SIG-M5 treated with dmso at 0.1 percent for 504 hours (cell line): ENCODE measurements around the gene TMEM129.

Experiments
- DNase-seq: peaks from one replicate; lab custom pipeline; 2025; ENCODE audit not compliant: unreplicated experiment; lab: John Stamatoyannopoulos, UW

TMEM129 gene

GRCh38 chr4:1758306-1759121 is 37.4 kb upstream of the TMEM129 start:
- no peak for DNase-seq

GRCh38 chr4:1757836-1758235 is 36.7 kb upstream of the TMEM129 start:
- no peak for DNase-seq

- DNase-seq, result no peak
Measured at GRCh38 chr4:1756893-1757779, 36.0 kb upstream of the TMEM129 start.

GRCh38 chr4:1756079-1756478 is 35.0 kb upstream of the TMEM129 start:
- no peak for DNase-seq

DNA sequence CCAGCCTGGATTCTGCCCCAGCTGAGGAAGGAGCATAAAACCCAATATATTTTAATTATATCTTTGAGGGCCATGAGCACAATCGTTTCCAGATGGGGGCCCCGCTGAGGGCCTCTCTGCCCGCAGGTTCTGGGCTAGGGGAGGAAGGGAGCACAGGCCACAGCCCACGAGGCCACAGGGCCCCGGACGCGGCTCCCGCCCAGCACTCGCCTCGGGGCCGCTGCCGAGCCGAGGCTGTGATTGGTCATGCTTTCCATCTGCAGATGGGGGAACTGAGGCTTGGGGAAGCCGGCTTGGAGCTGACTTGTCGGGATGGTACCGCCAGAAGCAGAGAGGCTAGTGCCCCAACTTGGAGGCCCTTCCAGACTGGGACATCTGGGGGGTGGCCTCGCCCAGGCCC is 34.2 kb upstream of the TMEM129 start:
- no peak for DNase-seq

DNA sequence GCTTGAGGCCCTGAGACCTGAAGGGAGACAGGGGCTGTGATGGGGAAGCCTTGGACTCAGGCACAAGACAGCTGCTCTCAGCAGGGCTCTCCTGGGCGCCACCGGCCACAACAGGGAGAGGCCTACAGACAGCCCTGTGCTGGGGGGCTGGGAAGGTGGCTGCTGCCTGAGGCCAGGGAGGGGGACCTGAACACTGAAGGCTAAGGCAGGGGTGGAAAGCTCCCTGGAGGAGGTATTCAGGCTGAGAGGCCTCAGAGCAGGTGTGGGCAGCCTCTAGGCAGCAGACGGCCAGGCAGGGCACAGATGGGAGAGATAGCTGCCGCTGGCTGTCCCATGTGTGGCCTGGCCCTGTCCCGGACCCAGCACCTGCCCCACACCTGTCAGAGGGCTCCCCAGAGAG is 33.2 kb upstream of the TMEM129 start:
- DNase-seq, result no peak

GRCh38 chr4:1753697-1754311 is 32.7 kb upstream of the TMEM129 start:
- no peak for DNase-seq

GRCh38 chr4:1753294-1753696 is 32.2 kb upstream of the TMEM129 start:
- DNase-seq, result no peak

DNA sequence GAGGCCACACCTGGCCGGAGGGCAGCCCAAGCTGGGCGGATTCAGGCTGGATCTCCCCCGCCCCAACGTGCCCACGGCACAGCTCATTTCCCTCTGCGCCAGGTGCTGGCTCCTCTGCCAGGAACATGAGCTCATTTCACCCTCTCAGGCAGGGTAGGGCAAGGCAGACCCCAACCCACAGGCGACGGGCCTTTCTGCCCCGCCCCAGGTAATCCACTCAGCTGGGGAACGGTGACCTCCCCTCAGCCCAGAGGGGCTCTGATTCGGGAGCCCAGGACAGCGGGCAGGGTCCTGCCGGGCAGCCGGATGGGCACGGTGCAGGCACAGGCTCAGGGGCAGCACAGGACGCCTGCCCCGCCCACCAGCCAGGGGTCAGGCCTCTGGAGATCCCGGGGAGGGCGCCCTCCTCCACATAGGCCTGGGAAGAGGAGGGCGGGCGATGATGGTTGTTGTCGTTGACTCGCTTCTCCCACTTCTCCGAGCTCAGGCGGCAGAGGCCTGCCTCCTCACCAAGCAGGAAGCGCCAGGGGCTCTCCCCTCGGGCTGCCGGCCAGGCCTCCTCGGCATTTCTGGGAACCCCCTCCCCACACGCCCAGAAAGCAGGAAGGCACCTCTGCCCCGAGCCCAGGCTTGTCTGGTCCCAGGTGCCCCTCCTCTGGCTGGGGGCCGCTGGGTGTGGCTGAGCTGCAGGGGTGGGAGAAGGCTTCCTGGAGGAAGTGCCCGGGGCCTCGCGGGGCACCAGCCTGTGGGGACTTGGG is 31.3 kb upstream of the TMEM129 start:
- DNase-seq, result no peak

- no peak for DNase-seq
Measured at GRCh38 chr4:1751919-1752283, 30.8 kb upstream of the TMEM129 start.

DNA sequence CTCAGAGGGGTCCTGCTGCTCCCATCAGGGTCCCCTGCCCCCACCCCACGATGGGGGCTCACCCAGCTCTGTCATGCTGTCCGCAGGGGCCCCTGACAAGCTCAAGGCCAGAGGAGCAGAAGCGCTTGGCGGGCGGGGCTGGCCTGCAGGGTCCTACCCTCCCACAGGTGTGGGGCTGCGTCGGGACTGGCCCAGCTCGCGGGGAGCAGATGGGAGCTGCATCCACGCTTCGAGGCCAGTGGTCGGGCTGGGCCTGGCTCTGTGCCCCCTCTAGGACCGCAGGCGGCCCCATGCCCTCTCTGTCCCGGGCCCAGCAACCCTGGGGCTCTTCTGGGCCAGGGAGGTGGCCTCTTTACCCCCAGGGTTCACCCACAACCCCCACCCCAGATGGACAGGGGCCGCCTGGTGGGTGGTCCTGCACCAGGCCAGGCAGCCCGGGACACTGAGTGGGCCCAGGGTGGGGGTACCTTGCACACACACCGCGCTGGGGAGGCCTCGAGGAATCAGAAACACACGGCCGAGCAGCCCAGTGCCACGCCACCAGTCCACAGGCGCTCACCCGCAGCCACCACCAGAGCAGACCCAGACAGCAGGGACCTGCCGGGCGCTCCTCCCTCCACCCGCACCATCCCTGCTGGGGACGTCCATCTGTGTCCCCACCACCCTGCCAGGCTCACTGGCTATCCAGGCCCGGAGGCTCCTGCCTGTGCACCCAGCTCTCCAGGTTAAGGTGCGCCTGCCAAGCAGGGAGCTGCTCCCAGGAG is 30.2 kb upstream of the TMEM129 start:
- DNase-seq, result no peak

DNA sequence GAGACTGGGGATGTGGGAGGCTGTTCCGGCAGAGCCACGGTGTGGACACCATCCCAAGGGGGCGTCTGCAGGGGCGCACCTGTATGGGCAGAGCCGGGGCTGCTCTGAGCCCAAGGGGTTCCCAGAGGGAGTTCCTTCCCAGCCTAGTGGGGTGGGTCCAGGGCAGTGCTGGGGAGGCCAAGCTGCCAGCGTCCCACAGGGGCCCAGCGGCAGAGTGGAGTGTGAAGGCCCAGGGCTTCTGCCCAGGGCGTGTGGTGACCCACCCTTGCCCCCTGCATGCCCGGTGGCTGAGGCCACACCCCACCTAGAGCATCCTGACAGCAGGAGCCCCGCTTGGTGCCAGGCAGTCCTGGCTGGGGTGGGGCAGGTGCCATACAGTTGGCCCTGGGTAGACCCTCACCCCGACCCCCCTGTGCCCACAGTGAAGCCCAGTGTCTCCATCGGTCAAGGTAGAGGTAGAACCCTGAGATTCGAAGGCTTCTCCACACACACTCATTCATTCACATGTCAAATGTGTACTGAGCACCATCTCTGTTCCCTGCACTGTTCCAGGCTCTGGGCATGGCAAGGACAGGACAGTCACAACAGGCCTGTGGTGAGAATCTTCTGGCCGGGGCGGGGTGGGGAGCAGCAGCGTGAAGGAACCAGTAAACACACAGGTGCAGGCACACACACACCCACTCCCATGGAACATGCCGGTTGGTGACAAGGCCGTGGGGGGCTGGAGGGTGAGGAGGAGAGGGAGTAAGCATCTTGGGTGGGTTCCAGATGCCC is 29.4 kb upstream of the TMEM129 start:
- DNase-seq, result no peak

DNA sequence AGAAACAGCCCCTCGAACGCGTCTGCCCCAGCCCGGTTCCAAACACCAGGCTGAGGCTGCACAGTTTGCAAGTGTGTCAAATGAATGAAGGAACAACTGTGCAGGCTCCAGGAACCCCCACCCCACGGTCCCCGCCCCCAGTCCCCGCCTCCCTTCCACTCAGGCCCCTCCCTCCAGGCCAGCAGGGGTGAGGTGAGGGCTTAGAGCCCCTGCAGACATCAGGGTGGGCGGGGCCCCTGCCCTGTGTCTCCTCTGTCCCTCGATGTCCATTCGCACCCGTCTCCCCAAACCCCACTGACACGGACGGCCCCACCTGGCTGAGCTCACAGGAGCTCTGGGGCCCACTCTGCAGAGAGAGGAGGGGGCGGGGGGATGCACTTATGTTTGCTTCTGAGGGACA is 28.7 kb upstream of the TMEM129 start:
- no peak for DNase-seq

DNA sequence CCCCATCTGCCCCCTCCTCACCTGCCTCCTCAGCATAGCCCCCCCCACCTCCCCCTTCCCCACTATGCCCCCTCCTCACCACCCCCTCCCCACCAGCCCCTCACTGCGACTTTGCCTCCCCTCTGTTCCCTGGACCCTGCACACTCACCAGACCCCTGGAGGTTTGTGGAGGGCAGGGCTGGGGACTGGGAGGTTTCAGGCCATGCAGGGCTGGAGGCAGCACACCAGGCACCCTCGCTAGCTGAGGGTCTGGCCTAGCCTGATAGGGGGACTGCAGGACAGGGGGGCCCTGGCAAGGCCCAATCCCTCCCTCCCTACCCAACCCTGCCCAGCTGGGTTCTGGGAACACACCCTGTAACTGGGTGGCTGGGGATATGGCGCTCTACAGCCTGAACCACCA is 28.2 kb upstream of the TMEM129 start:
- no peak for DNase-seq

DNA sequence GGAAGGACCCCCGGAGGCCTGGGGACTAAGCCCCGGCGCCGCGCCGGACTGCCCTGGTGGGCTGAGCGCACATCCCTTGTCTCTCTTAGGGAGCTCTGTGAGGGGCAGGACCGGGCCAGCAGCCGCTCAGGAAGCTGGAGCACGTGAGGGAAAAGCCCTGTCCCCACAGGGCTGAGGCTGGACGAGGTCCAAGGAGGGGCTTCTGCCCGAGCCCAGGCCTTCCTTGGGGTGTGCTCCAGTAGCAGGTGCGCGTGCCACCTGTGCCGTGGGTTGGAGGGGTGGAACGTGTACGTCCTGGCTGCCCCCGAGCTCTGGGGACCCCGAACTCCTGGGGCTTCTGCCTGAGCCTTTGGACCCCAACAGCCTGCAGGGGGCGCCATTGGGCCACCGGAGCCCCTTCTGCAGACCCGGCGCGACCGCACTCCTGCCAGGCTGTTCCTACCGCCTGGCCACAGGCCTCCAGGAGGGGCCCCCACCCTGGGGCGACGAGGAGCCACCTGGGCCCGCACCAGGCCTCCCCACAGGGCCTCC is 27.4 kb upstream of the TMEM129 start:
- peak; percentile 64 for DNase-seq

GRCh38 chr4:1747603-1747967 is 26.5 kb upstream of the TMEM129 start:
- no peak for DNase-seq

GRCh38 chr4:1746919-1747602 is 25.9 kb upstream of the TMEM129 start:
- DNase-seq, result no peak

DNA sequence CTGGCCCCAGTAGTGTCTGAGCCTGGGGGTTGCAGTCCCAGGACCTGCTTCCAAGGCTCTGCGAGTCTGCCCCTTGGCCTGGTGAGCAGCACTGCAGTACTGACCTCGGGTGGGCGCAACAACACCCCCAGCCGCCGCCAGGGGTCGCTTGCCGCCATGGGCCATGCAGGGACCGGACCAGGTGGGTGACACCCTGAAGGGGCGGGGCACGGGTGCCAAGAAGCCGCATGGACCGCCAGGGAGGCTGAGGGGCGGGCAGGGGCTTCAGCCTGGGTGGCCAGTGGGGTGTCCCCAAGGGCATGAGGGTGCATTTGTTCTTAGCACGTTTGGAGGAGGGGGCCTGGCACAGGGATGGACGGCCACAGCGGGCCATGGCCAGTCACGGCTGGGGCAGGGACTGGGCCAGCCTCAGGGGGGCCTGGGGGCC is 25.2 kb upstream of the TMEM129 start:
- DNase-seq, result peak; percentile 35

- no peak for DNase-seq
Measured at GRCh38 chr4:1745697-1746096, 24.6 kb upstream of the TMEM129 start.
